T-helper 1 cell treated with Interleukin-12 subunit alpha and Interleukin-12 subunit beta and Interleukin-4 antibody, amounts not matched to agents 30 μg/mL and 1 μg/mL, for 36 hours (primary cell): ENCODE results near the gene TLDC2.
"Not testable (repeated sequence)": the region's sequence is repeated elsewhere in the genome, so short reads cannot be mapped to it uniquely, and the experiment has no call there.

ENCODE experiments used
- H3K27ac Mint-ChIP-seq: one replicate; pipeline ENCODE4 v1.8.0; 2021; ENCODE audit warnings: mild to moderate bottlenecking, mixed read lengths
- H3K27me3 Mint-ChIP-seq: one replicate; pipeline ENCODE4 v1.8.0; 2021; ENCODE audit warnings: low read depth, mixed read lengths
- H3K36me3 Mint-ChIP-seq: one replicate; pipeline ENCODE4 v1.8.0; 2021; ENCODE audit warnings: low read depth, mixed read lengths
- H3K4me1 Mint-ChIP-seq: one replicate; pipeline ENCODE4 v1.8.0; 2021; ENCODE audit warnings: low read depth, mixed read lengths
- H3K4me3 Mint-ChIP-seq: one replicate; pipeline ENCODE4 v1.8.0; 2021; ENCODE audit warnings: mild to moderate bottlenecking, moderate library complexity, mixed read lengths
- H3K9me3 Mint-ChIP-seq: one replicate; pipeline ENCODE4 v1.8.0; 2021; ENCODE audit warnings: mixed read lengths

The TLDC2 gene

GRCh38 chr20:36875702-36876472 is at the start of gene TLDC2:
Gene TLDC2 (plus strand): TSS chr20:36876138. CDS start chr20:36876175, 37 bp downstream.
- Mint-ChIP-seq H3K36me3 (peaks cover under 1% of the 10 kb centered on the region), H3K4me3 (no peak within 1 kb of the TSS), H3K27ac (peak within 1 kb of the TSS; percentile 50), H3K9me3 (no peaks in the 10 kb centered on the region), H3K27me3 (no peaks in the 10 kb centered on the region), H3K4me1 (no peaks in the 10 kb centered on the region)

GRCh38 chr20:36826554-36827244 is 49.2 kb upstream of the TLDC2 start:
- Mint-ChIP-seq H3K9me3 (no peaks in the 10 kb centered on the region), H3K4me3 (no peak overlapping the region), H3K27me3 (no peaks in the 10 kb centered on the region), H3K27ac (no peak overlapping the region), H3K36me3 (no peaks in the 10 kb centered on the region), H3K4me1 (peaks cover 14% of the 10 kb centered on the region)

GRCh38 chr20:36827541-36828279 is 48.2 kb upstream of the TLDC2 start:
- Mint-ChIP-seq H3K4me3 (peak overlapping the region; percentile 15), H3K27ac (peak overlapping the region; percentile 57), H3K4me1 (peaks cover 20% of the 10 kb centered on the region), H3K27me3 (no peaks in the 10 kb centered on the region), H3K36me3 (no peaks in the 10 kb centered on the region), H3K9me3 (no peaks in the 10 kb centered on the region)

- Mint-ChIP-seq H3K27ac (no peak overlapping the region), H3K4me3 (no peak overlapping the region), H3K9me3 (no peaks in the 10 kb centered on the region), H3K4me1 (peaks cover 26% of the 10 kb centered on the region), H3K27me3 (no peaks in the 10 kb centered on the region), H3K36me3 (no peaks in the 10 kb centered on the region)
Observed at GRCh38 chr20:36830791-36831691, 44.9 kb upstream of the TLDC2 start.

GRCh38 chr20:36832791-36833190 is 43.1 kb upstream of the TLDC2 start:
- H3K4me3 Mint-ChIP-seq, result no peak overlapping the region
- H3K27me3 Mint-ChIP-seq, result no peaks in the 10 kb centered on the region
- no peaks in the 10 kb centered on the region for H3K9me3 Mint-ChIP-seq
- H3K36me3 Mint-ChIP-seq, result no peaks in the 10 kb centered on the region
- peaks cover 23% of the 10 kb centered on the region for H3K4me1 Mint-ChIP-seq
- H3K27ac Mint-ChIP-seq, result no peak overlapping the region

- H3K36me3 Mint-ChIP-seq, result no peaks in the 10 kb centered on the region
- no peak overlapping the region for H3K4me3 Mint-ChIP-seq
- H3K27me3 Mint-ChIP-seq, result no peaks in the 10 kb centered on the region
- no peaks in the 10 kb centered on the region for H3K9me3 Mint-ChIP-seq
- peaks cover 18% of the 10 kb centered on the region for H3K4me1 Mint-ChIP-seq
- H3K27ac Mint-ChIP-seq, result peak overlapping the region; percentile 31
Observed at GRCh38 chr20:36833275-36834020, 42.5 kb upstream of the TLDC2 start.

- no peaks in the 10 kb centered on the region for H3K27me3 Mint-ChIP-seq
- H3K9me3 Mint-ChIP-seq, result no peaks in the 10 kb centered on the region
- peak overlapping the region; percentile 87 for H3K4me3 Mint-ChIP-seq
- no peaks in the 10 kb centered on the region for H3K36me3 Mint-ChIP-seq
- peaks cover 18% of the 10 kb centered on the region for H3K4me1 Mint-ChIP-seq
- peak overlapping the region; percentile 68 for H3K27ac Mint-ChIP-seq
Observed at GRCh38 chr20:36835025-36835424, 40.9 kb upstream of the TLDC2 start.

GRCh38 chr20:36835453-36836198 is 40.3 kb upstream of the TLDC2 start:
- Mint-ChIP-seq H3K27me3 (no peaks in the 10 kb centered on the region), H3K27ac (peak overlapping the region; percentile 90), H3K36me3 (no peaks in the 10 kb centered on the region), H3K9me3 (no peaks in the 10 kb centered on the region), H3K4me1 (peaks cover 18% of the 10 kb centered on the region), H3K4me3 (peak overlapping the region; percentile 87)

GRCh38 chr20:36836591-36837269 is 39.2 kb upstream of the TLDC2 start:
- H3K27ac Mint-ChIP-seq, result peak overlapping the region; percentile 49
- no peaks in the 10 kb centered on the region for H3K9me3 Mint-ChIP-seq
- H3K27me3 Mint-ChIP-seq, result no peaks in the 10 kb centered on the region
- peak overlapping the region; percentile 57 for H3K4me3 Mint-ChIP-seq
- peaks cover 22% of the 10 kb centered on the region for H3K4me1 Mint-ChIP-seq
- H3K36me3 Mint-ChIP-seq, result no peaks in the 10 kb centered on the region

GRCh38 chr20:36838376-36838775 is 37.6 kb upstream of the TLDC2 start:
- not testable (repeated sequence) for H3K36me3 Mint-ChIP-seq

GRCh38 chr20:36839150-36839549 is 36.8 kb upstream of the TLDC2 start:
- H3K27ac Mint-ChIP-seq, result no peak overlapping the region
- peaks cover 28% of the 10 kb centered on the region for H3K4me1 Mint-ChIP-seq
- H3K9me3 Mint-ChIP-seq, result no peaks in the 10 kb centered on the region
- no peak overlapping the region for H3K4me3 Mint-ChIP-seq
- H3K27me3 Mint-ChIP-seq, result no peaks in the 10 kb centered on the region
- H3K36me3 Mint-ChIP-seq, result no peaks in the 10 kb centered on the region

More at GRCh38 chr20:36838376-36838775, 37.6 kb upstream of the TLDC2 start:
- H3K4me1 Mint-ChIP-seq, result peaks cover 24% of the 10 kb centered on the region
- not testable (repeated sequence) for H3K9me3 Mint-ChIP-seq, H3K27ac Mint-ChIP-seq, H3K27me3 Mint-ChIP-seq, H3K4me3 Mint-ChIP-seq

GRCh38 chr20:36841030-36841429 is 34.9 kb upstream of the TLDC2 start:
- not testable (repeated sequence) for H3K36me3 Mint-ChIP-seq, H3K4me3 Mint-ChIP-seq, H3K9me3 Mint-ChIP-seq, H3K27me3 Mint-ChIP-seq
- Mint-ChIP-seq H3K27ac (peak overlapping the region; percentile 72), H3K4me1 (peaks cover 21% of the 10 kb centered on the region)
